ENCODE results near the gene CD55. TPM values are rescaled to one million over a fixed set of nuclear protein-coding genes. Genes with fewer than 3 reads are reported as not detected.

CD55 gene
- polyA plus RNA-seq, 1 donor from 2014 or later = 1.4 TPM

- no peak overlapping the region for H2AFZ ChIP-seq (ENCODE audit: low read depth, low read length)
- no peaks in the 10 kb centered on the region for H3F3A ChIP-seq (ENCODE audit: insufficient read depth, low read length, poor library complexity, severe bottlenecking)
- H3K27me3 ChIP-seq (ENCODE audit: insufficient read depth, low read depth, low read length) = no peaks in the 10 kb centered on the region
- no peaks in the 10 kb centered on the region for H3K79me2 ChIP-seq (replicated peaks; ENCODE audit: insufficient read depth, low read length)
- no peak overlapping the region for H3K27ac ChIP-seq (ENCODE audit: low read length)
- H3K9ac ChIP-seq (ENCODE audit: low read length) = no peak overlapping the region
- H4K20me1 ChIP-seq (ENCODE audit: insufficient read depth) = no peaks in the 10 kb centered on the region
- no peaks in the 10 kb centered on the region for H3K9me2 ChIP-seq (ENCODE audit: insufficient read depth, low read length)
- no peaks in the 10 kb centered on the region for H3K9me3 ChIP-seq (ENCODE audit: low read length)
- H3K36me3 ChIP-seq (ENCODE audit: insufficient read depth, low read length) = no peaks in the 10 kb centered on the region
- no peak overlapping the region for H3K4me2 ChIP-seq (ENCODE audit: low read length)
- TF ChIP-seq SMC3 (conservative IDR thresholded peaks at IDR 0.05; ENCODE audit: poor library complexity) (no peak), REST (IDR thresholded peaks at IDR 0.05; ENCODE audit: borderline replicate concordance) (no peak), RAD21 (conservative IDR thresholded peaks at IDR 0.05) (no peak), MXI1 (conservative IDR thresholded peaks at IDR 0.05; ENCODE audit: poor library complexity, severe bottlenecking) (no peak), EP300 (conservative IDR thresholded peaks at IDR 0.05; ENCODE audit: poor library complexity, severe bottlenecking) (no peak), EZH2 (IDR thresholded peaks at IDR 0.05; ENCODE audit: borderline replicate concordance, insufficient read depth, low read length, poor library complexity, severe bottlenecking) (no peak), POLR2AphosphoS5 (IDR thresholded peaks at IDR 0.05) (no peak), TAF1 (IDR thresholded peaks at IDR 0.05; ENCODE audit: low read depth) (no peak)
- TF ChIP-seq, protein P1, sequence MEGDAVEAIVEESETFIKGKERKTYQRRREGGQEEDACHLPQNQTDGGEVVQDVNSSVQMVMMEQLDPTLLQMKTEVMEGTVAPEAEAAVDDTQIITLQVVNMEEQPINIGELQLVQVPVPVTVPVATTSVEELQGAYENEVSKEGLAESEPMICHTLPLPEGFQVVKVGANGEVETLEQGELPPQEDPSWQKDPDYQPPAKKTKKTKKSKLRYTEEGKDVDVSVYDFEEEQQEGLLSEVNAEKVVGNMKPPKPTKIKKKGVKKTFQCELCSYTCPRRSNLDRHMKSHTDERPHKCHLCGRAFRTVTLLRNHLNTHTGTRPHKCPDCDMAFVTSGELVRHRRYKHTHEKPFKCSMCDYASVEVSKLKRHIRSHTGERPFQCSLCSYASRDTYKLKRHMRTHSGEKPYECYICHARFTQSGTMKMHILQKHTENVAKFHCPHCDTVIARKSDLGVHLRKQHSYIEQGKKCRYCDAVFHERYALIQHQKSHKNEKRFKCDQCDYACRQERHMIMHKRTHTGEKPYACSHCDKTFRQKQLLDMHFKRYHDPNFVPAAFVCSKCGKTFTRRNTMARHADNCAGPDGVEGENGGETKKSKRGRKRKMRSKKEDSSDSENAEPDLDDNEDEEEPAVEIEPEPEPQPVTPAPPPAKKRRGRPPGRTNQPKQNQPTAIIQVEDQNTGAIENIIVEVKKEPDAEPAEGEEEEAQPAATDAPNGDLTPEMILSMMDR (IDR thresholded peaks at IDR 0.05; ENCODE audit: poor library complexity, severe bottlenecking) = no peak
- no peak overlapping the region for H3K4me3 ChIP-seq (ENCODE audit: low read length)
Measured at GRCh38 chr1:207276465-207276864, 45.0 kb upstream of the CD55 start.

GRCh38 chr1:207277241-207277640 lies 44.2 kb upstream of the CD55 start:
- no peaks in the 10 kb centered on the region for H3K27me3 ChIP-seq (ENCODE audit: insufficient read depth, low read depth, low read length)
- no peak overlapping the region for H3K27ac ChIP-seq (ENCODE audit: low read length)
- H3K9me3 ChIP-seq (ENCODE audit: low read length) = no peaks in the 10 kb centered on the region
- H3K9me2 ChIP-seq (ENCODE audit: insufficient read depth, low read length) = no peaks in the 10 kb centered on the region
- no peak overlapping the region for H2AFZ ChIP-seq (ENCODE audit: low read depth, low read length)
- H3K4me3 ChIP-seq (ENCODE audit: low read length) = no peak overlapping the region
- H3K9ac ChIP-seq (ENCODE audit: low read length) = no peak overlapping the region
- H3F3A ChIP-seq (ENCODE audit: insufficient read depth, low read length, poor library complexity, severe bottlenecking) = no peaks in the 10 kb centered on the region
- no peak for TF ChIP-seq EP300 (conservative IDR thresholded peaks at IDR 0.05; ENCODE audit: poor library complexity, severe bottlenecking)
- TF ChIP-seq TAF1 (IDR thresholded peaks at IDR 0.05; ENCODE audit: low read depth) = no peak
- TF ChIP-seq EZH2 (IDR thresholded peaks at IDR 0.05; ENCODE audit: borderline replicate concordance, insufficient read depth, low read length, poor library complexity, severe bottlenecking) = no peak
- TF ChIP-seq, protein P1 (IDR thresholded peaks at IDR 0.05; ENCODE audit: poor library complexity, severe bottlenecking) = no peak
- no peak for TF ChIP-seq RAD21 (conservative IDR thresholded peaks at IDR 0.05)
- H4K20me1 ChIP-seq (ENCODE audit: insufficient read depth) = no peaks in the 10 kb centered on the region
- H3K36me3 ChIP-seq (ENCODE audit: insufficient read depth, low read length) = no peaks in the 10 kb centered on the region
- no peaks in the 10 kb centered on the region for H3K79me2 ChIP-seq (replicated peaks; ENCODE audit: insufficient read depth, low read length)
- no peak overlapping the region for H3K4me2 ChIP-seq (ENCODE audit: low read length)

Measured in neural cell (in vitro differentiated cells).